Heart left ventricle (tissue), 13 donors: ENCODE data around the gene PLD4.
"Not testable (repeated sequence)": the region's sequence is repeated elsewhere in the genome, so short reads cannot be mapped to it uniquely, and the experiment has no call there.

ENCODE experiments used
- POLR2A ChIP-seq, 2 donors: fragments of 450-650 bp; IDR thresholded peaks; one replicate each; pipeline ENCODE4 v1.6.1; 2017; ENCODE audit warnings: antibody characterized with exemption in 2 of 2, mild to moderate bottlenecking in 2 of 2, moderate library complexity in 2 of 2
- TF ChIP-seq, protein P1 (sequence below), 12 donors: fragments of 200-600 bp; sonication (generic) in 4 of 12; IDR thresholded peaks; one replicate each; pipeline versions ENCODE4 v1.5.0 to v1.8.0; 2018 to 2022; ENCODE audit warnings: antibody characterized with exemption in 12 of 12, mild to moderate bottlenecking in 5 of 12
- donor health status: ischemic (EF 13 %, LVEDD 7.1; RV severe dilation, severe dysfunction).
- donor health status: DM: no; HTN: yes; CAD: no.
- donor health status: DM: no; HTN: no; CAD: no.
- donor health status: ischemic (EF 25% LVEDD 6.9; RV normal size, moderate dysfunction).
- donor health status: ischemic (EF 25% LVEDD 5.7; RV mildly dilated, moderate dysfunction).
- donor health status: ischemic (EF 35%, LVEDD 5.7; RV mildly dilated, moderate dysfunction).
- donor health status: nonischemic (EF 11% LVEDD 7.7; RV severe dilation, severe dysfunction).
- donor health status: DM: yes; HTN: yes; CAD: no.
- donor health status: PGD.
- donor health status: ischemic (EF 29% LVEDD 5.4; RV normal size, mild dysfunction).
- donor health status: nonischemic (EF 23%, LVEDD 6.1; RV moderate dilation, normal function).

DNA sequence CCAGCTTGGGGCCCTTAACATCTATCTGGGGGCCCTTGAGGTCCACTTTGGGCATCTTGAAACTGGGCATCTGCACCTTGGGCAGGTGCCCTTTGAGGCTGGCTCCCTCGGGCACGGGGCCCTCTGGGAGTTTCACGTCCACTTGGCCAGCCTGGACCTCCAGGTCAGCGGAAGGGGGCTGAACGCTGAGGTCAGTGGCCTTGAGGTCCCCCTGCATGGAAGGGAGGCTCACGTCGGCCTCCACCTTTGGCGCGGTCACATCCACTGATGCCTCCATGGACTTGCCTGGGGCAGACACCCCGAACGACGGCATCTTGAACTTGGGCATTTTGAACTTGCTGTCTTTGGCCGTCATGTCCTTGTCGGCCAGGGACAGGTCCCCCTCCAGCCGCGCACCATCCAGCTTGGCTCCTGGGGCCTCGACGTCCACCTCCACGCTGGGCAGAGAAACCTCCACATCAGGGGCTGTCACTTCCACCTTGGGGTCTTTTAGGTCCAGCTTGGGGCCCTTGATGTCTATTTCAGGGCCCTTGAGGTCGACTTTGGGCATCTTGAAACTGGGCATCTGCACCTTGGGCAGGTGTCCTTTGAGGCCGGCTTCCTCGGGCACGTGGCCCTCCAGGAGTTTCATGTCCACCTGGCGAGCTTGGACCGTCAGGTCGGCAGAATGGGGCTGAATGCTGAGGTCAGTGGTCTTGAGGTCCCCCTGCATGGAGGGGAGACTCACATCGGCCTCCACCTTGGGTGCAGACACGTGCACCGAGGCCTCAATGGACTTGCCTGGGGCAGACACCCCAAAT lies 18.7 kb downstream of the PLD4 start:
- TF ChIP-seq, protein P1, sequence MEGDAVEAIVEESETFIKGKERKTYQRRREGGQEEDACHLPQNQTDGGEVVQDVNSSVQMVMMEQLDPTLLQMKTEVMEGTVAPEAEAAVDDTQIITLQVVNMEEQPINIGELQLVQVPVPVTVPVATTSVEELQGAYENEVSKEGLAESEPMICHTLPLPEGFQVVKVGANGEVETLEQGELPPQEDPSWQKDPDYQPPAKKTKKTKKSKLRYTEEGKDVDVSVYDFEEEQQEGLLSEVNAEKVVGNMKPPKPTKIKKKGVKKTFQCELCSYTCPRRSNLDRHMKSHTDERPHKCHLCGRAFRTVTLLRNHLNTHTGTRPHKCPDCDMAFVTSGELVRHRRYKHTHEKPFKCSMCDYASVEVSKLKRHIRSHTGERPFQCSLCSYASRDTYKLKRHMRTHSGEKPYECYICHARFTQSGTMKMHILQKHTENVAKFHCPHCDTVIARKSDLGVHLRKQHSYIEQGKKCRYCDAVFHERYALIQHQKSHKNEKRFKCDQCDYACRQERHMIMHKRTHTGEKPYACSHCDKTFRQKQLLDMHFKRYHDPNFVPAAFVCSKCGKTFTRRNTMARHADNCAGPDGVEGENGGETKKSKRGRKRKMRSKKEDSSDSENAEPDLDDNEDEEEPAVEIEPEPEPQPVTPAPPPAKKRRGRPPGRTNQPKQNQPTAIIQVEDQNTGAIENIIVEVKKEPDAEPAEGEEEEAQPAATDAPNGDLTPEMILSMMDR (IDR thresholded peaks at IDR 0.05) = not testable (repeated sequence)
- TF ChIP-seq POLR2A (IDR thresholded peaks at IDR 0.05) = not testable (repeated sequence)
